ENCODE results near the gene ARPIN.

- TF ChIP-seq CTCF (conservative IDR thresholded peaks at IDR 0.05; ENCODE audit: low read length): no peak
- no peak for TF ChIP-seq EZH2phosphoT487 (IDR thresholded peaks at IDR 0.05; ENCODE audit: borderline replicate concordance, low read depth, low read length)
Measured at GRCh38 chr15:89936051-89936785, 23.5 kb upstream of the ARPIN start.

Measured in OCI-LY7 (cell line).